NCI-H2107 treated with DMSO at 0.1 percent for 48 hours (cell line): ENCODE data around the gene TOMM20.

Experiments used
- DNase-seq: peaks from one replicate; lab custom pipeline; 2025; ENCODE audit not compliant: unreplicated experiment; lab: John Stamatoyannopoulos, UW

Gene TOMM20

GRCh38 chr1:235136111-235136510 is 7.5 kb upstream of the TOMM20 start:
- no peak for DNase-seq

GRCh38 chr1:235134171-235134570 is 5.5 kb upstream of the TOMM20 start:
- DNase-seq = no peak

- DNase-seq = no peak
Measured at GRCh38 chr1:235133086-235133485, 4.4 kb upstream of the TOMM20 start.

GRCh38 chr1:235131961-235132360 is 3.3 kb upstream of the TOMM20 start:
- no peak for DNase-seq

GRCh38 chr1:235130766-235131270 is 2.2 kb upstream of the TOMM20 start:
- DNase-seq = no peak

- no peak for DNase-seq
Measured at GRCh38 chr1:235129774-235130570, 1.3 kb upstream of the TOMM20 start.

GRCh38 chr1:235127732-235128455 is 743 bp downstream of the TOMM20 start:
- no peak for DNase-seq

- no peak for DNase-seq
Measured at GRCh38 chr1:235127203-235127602, 1.4 kb downstream of the TOMM20 start.

- DNase-seq = no peak
Measured at GRCh38 chr1:235124665-235125064, 4.0 kb downstream of the TOMM20 start.

- no peak for DNase-seq
Measured at GRCh38 chr1:235124111-235124510, 4.5 kb downstream of the TOMM20 start.

- DNase-seq = no peak
Measured at GRCh38 chr1:235122348-235122747, 6.3 kb downstream of the TOMM20 start.

GRCh38 chr1:235113183-235113917 is 15.3 kb downstream of the TOMM20 start:
- DNase-seq = no peak

- no peak for DNase-seq
Measured at GRCh38 chr1:235112297-235113182, 16.1 kb downstream of the TOMM20 start.

- no peak for DNase-seq
Measured at GRCh38 chr1:235111107-235111506, 17.5 kb downstream of the TOMM20 start.

- no peak for DNase-seq
Measured at GRCh38 chr1:235108876-235109275, 19.8 kb downstream of the TOMM20 start.

GRCh38 chr1:235108185-235108593 is 20.4 kb downstream of the TOMM20 start:
- DNase-seq = no peak

- DNase-seq = no peak
Measured at GRCh38 chr1:235107368-235108184, 21.1 kb downstream of the TOMM20 start.

GRCh38 chr1:235106457-235106856 is 22.2 kb downstream of the TOMM20 start:
- DNase-seq = no peak
